HG03354 (cell line): ENCODE data around the gene PTPN14.
A peak's percentile ranks its signal among the peaks of the same experiment; 100 is the strongest.

Experiments
- ATAC-seq: cut with Tn5 transposase; IDR thresholded peaks from one replicate; pipeline ENCODE4 v1.9.1; 2021; ENCODE audit warnings: mild to moderate bottlenecking; ENCODE audit not compliant: unreplicated experiment, poor library complexity, severe bottlenecking

Gene PTPN14

DNA sequence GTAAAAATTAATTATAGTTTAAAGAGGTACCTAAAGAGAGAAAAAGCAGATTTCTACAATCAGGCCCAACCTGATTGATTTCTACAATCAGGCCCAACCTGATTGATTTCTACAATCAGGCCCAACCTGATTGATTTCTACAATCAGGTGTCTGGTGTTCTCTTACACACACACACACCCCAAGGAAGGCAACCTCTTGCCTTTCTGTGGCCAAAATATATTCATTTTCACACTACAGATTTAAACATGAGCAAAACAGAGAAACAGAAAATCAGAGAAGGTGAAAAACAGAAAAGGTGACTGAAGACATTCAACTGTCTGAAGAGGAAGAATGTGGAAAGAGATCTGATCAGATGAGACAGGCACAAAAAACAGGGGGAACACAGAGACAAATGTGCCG, 166.0 kb downstream of the PTPN14 start:
- no peak for ATAC-seq

GRCh38 chr1:214384373-214385079, 166.9 kb downstream of the PTPN14 start:
- ATAC-seq, result no peak

DNA sequence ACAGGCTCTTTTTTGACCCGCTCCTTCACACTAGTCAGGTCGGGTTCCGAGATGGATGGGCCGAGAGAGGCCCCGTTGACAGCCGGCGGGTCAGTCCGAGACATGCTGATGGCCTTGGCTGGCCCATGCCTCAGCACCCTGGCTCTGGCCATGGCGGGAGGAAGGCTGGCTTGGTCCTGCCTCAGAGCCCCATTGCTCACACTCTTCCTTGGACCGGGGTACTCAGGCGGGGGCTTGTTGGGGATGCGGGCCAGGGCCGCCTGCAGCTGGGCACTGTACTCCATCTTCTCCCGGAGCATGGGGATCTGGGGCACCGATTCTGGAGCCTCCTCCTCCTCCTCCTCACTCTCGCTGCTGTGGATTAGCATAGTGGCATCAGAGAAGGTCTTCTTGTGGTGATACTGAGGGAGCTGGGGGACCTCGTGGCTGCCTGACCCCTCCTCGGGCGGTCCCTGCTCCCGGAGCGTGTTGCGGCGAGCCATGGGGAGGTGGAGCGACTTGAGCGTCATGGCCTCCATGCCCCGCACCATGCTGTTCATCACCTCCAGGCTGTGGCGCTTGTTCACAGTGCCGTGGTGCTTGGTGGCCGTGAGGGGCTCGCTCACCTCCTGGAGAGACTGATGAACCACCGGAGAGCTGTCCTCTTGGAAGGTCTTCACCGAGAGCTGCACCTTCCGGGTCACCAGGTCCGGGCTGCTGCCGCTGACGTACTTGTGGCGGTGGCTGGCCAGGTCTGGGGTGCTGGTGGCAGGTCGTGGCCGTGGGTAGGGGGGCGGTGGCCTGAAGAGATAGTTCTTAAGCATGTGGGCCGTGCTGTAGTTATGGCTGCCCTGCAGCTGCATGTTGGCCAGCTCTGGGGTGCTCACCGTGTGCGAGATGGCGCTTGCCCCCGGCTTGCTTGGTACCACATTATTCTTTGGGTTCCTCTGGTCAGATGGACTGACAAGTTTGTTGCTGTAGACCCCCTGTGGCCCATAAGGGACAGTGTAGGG, 167.7 kb downstream of the PTPN14 start:
- no peak for ATAC-seq

GRCh38 chr1:214380986-214381695, 170.3 kb downstream of the PTPN14 start:
- no peak for ATAC-seq

GRCh38 chr1:214380396-214380795, 171.0 kb downstream of the PTPN14 start:
- ATAC-seq, result no peak

DNA sequence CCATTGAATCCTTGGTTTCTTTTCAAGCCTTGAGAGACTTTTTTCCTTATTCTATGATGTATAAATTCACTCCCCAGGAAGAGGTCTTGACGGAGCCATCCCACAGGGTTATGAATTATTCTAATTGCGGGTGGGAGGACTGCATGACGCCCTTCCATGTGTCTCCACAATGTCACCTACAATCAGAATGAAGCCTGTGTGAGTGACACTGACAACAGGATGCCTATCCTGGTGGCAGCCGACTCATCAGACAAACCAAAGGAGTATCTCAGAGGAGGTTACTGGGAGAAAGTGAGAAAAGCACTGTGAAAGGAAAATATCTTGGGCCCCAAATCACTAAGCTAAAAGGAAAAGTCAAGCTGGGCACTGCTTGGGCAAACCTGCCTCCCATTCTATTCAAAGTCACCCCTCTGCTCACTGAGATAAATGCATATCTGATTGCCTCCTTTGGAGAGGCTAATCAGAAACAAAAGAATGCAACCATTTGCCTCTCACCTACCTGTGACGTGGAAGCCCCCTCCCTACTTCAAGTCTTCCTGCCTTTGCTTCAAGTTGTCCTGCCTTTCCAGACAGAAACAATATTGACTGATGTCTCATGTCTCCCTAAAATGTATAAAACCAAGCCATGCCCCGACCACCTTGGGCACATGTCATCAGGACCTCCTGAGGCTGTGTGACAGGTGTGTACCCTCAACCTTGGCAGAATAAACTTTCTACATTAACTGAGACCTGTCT, 172.0 kb downstream of the PTPN14 start:
- no peak for ATAC-seq

- no peak for ATAC-seq
Observed at GRCh38 chr1:214378492-214378891, 172.9 kb downstream of the PTPN14 start.

- ATAC-seq, result no peak
Observed at GRCh38 chr1:214377886-214378285, 173.5 kb downstream of the PTPN14 start.

DNA sequence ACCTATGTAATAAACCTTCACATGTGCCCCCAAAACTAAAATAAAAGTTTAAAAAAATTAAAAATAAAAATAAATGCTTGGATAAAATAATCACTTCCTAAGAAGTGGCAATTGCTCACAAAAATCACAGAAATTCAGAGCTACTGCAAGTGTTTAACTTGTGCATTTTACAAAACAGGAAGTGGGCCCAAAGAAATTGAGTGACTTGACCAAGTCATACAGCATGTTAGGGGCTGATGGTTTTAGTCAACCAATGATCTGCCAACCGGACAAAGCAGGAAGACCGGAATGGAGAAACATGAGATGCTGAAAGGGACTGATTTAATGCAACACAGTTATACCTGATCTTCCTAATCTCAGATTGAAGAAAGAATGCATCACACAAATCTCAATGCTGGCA, 173.9 kb downstream of the PTPN14 start:
- ATAC-seq, result no peak

DNA sequence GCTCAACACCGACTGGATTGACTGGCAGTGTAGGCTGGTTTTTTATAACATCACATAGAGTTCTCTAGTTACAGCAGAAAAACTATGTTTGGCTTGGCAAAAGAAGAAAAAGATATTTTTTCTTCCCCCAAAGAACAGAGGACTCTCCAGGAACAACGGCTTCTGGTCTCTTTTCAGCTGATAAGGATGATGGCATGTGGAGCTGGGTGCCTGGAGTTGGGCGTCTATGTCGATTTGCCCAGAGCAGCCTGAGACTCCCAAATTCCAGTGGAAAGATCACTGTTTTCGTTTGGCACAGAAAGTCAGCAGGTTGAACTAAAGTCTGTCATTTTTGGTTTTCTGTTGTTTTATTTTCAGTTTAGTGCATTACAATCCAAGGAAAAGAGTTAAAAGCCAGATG, 179.3 kb downstream of the PTPN14 start:
- no peak for ATAC-seq

DNA sequence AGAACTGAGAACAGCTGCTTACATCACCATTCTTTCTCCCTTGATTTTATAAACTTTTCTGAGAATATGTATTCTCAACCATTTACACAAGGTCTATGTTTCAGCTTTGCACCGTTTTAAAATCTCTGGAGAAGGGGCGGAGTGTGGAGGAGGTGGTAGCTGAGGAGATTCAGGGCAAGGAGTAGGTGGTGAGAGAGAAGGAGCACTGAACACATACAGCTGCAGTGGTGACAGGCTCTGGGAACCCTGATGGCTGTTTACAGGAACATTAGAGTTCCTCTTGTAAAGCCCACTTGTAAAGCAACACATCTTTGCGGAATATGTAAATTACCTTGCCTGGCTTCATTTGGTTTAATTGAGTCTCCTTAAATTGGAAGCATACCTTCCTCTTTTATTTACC, 180.8 kb downstream of the PTPN14 start:
- no peak for ATAC-seq

GRCh38 chr1:214369364-214369763, 182.0 kb downstream of the PTPN14 start:
- ATAC-seq, result no peak

DNA sequence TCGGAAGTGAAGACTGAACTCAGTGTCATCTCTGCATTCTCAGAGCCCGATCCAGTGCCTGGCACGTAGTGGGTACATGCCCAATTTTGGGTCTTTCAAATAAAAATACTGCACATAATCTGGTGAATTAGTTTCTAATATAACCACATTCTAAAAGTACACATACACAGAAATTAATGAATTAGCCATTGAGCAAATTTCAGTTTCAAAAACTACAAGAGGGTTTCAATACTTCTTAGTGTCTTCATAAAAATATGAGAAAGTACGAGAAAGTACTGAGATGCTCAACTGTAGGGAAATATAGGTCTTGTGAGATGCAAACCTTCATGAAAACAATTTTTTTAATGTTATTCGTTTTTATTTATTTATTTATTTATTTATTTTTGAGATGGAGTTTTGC, 183.6 kb downstream of the PTPN14 start:
- peak; percentile 81 for ATAC-seq

DNA sequence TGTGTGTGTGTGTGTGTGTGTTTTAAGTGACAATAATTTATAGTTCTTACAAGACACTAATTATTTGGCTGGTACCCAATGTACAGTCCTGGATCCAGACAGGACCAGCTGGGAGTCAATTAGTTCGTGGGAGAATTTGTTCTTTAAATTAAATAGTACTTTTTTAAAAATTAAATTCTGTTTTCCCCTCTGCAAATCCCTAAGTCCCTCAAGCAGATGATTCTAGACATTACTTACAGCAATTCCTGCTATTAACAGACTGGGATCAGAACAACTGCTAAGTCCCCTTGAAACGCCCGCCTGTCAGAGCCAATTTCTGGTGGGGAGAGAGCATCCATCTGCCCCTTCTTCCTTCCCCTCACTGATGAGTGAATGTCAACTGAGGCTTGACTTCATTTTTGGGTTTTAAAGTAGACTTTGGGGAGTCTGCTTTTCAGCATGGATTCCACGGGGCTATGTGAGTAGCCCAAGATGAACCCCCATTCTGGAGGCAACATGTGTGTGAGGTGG, 186.6 kb downstream of the PTPN14 start:
- ATAC-seq, result no peak

- no peak for ATAC-seq
Observed at GRCh38 chr1:214364386-214364785, 187.0 kb downstream of the PTPN14 start.

DNA sequence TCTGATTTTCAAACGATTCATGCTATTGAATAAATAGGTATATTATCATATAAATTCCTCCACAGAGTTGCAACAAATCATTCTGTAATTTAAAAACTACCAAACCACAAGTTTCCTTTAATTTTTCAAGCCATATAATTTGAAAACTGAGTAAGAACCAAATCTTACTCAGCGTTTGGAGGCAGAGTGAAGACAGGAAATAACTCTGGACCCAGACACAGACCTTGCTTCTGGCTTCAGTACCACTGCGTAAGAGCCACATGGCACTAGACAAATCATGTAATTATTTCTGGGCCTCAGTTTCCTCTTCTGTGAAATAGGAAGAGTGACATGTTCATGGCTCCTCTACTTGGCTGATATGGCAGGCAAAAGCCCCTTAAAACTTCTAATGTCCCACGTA, 188.0 kb downstream of the PTPN14 start:
- no peak for ATAC-seq

DNA sequence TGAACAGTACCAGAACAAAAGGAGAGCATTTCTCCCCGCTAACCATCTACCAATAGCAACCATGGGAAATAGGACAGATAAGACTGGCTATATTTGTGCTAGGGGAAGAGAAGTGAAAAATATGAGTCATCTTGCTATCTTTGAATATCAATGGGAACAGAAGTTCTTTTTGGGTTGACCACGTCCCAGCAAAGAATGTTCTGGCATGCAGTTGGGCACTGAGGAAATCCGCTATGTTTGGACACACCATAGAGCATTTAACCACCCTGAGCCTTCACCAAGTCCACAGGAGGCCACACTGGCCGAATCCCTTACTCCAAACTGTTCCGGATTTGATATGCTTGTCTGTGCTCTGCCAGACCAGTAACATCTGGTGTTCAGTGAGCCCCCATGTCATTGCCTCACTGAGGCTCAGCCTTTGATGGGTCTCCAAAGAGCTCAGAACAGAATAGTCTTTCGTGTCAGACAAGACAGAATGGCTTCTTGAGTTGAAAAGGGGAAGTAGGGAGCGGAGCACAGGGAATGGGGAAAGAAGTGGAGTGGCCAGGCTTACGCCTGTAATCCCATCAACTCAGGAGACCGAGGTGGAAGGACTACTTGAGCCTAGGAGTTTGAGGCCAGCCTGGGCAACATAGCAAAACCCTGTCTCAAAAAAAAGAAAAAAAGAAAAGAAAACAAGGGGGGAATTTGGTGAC, 189.1 kb downstream of the PTPN14 start:
- ATAC-seq, result no peak

- no peak for ATAC-seq
Observed at GRCh38 chr1:214361636-214362035, 189.8 kb downstream of the PTPN14 start.
